Endothelial cell of umbilical vein (primary cell): Measurements from ENCODE around the gene PNPLA2. TPM values are rescaled to one million over a fixed set of nuclear protein-coding genes. Genes with fewer than 3 reads are reported as not detected.

Experiments
- BruUV-seq: library from RNA; stranded (reverse); fragments of 400-500 nt; replicated peaks from 2 replicates; lab custom pipeline; 2021; lab: Mats Ljungman, UMichigan
- CTCF ChIA-PET: fragments of 300-600, 350-600 bp; sonication (Branson Sonifier 250); formaldehyde crosslinking; loops from one replicate; lab custom pipeline; 2021; ENCODE audit warnings: antibody characterized with exemption, inconsistent platforms; lab: Charles Lee
- POLR2A ChIA-PET: fragments of 300-600, 350-600 bp; sonication (Branson Sonifier 250); formaldehyde crosslinking; loops from one replicate; lab custom pipeline; 2021; ENCODE audit warnings: antibody characterized with exemption, inconsistent platforms; lab: Charles Lee
- DNase-seq: peaks from one replicate; pipeline ENCODE4 v3.0.0-alpha.2; 2011; ENCODE audit warnings: low read depth, low spot score
- FAIRE-seq: peaks from 2 replicates; lab custom pipeline; 2011; peaks lifted over from hg19 to GRCh38; lab: Jason Lieb, UNC
- H2AFZ ChIP-seq: 2 replicates; pipeline ENCODE4 v1.6.0; 2012; ENCODE audit warnings: low read depth, low read length, control low read depth, inconsistent platforms
- H3K27ac ChIP-seq: 2 replicates; pipeline ENCODE4 v1.5.1; 2011; ENCODE audit warnings: low read depth, mild to moderate bottlenecking, control low read depth, low read length, moderate library complexity; ENCODE audit not compliant: insufficient read depth
- H3K27me3 ChIP-seq, 2 experiments: 2 replicates each; pipeline versions ENCODE4 v1.6.0 to v1.6.1; 2011; ENCODE audit warnings: low read length in 2 of 2, mixed read lengths in 1 of 2; ENCODE audit not compliant: control insufficient read depth in 2 of 2, insufficient read depth in 2 of 2
- H3K36me3 ChIP-seq, 2 experiments: 2 replicates in 1 of 2; 3 replicates in 1 of 2; pipeline ENCODE4 v1.5.1; 2011; ENCODE audit warnings: low read length in 2 of 2, mild to moderate bottlenecking in 1 of 2, moderate library complexity in 1 of 2; ENCODE audit not compliant: control insufficient read depth in 2 of 2, insufficient read depth in 2 of 2; ENCODE audit errors: extremely low read depth in 1 of 2
- H3K4me1 ChIP-seq: 3 replicates; pipeline ENCODE4 v1.5.1; 2011; ENCODE audit warnings: mild to moderate bottlenecking, low read length; ENCODE audit not compliant: control insufficient read depth, insufficient read depth; ENCODE audit errors: extremely low read depth
- H3K4me2 ChIP-seq: 2 replicates; pipeline ENCODE4 v1.6.1; 2011; ENCODE audit warnings: low read length, control low read depth, mixed read lengths; ENCODE audit not compliant: insufficient read depth
- H3K4me3 ChIP-seq, 3 experiments: fragments of 200-600 bp in 1 of 3; sonication (generic), shearing (Covaris generic) in 1 of 3; replicated peaks in 1 of 3; 2 replicates each; pipeline ENCODE4 v1.5.1; 2011 to 2016; ENCODE audit warnings: control low read depth in 3 of 3, low read length in 3 of 3, mild to moderate bottlenecking in 2 of 3, inconsistent platforms in 1 of 3, low read depth in 1 of 3, moderate library complexity in 1 of 3; ENCODE audit not compliant: insufficient read depth in 1 of 3
- H3K79me2 ChIP-seq: 2 replicates; pipeline ENCODE4 v1.6.0; 2012; ENCODE audit warnings: low read length, inconsistent platforms; ENCODE audit not compliant: control insufficient read depth, insufficient read depth
- H3K9ac ChIP-seq: replicated peaks from 2 replicates; pipeline ENCODE3; 2011; ENCODE audit warnings: low read length, control low read depth; ENCODE audit not compliant: insufficient read depth; ENCODE audit errors: extremely low read depth
- H3K9me1 ChIP-seq: replicated peaks from 3 replicates; pipeline ENCODE4 v1.6.0; 2011; ENCODE audit warnings: mild to moderate bottlenecking, low read length; ENCODE audit not compliant: control insufficient read depth, insufficient read depth; ENCODE audit errors: extremely low read depth
- H3K9me3 ChIP-seq: replicated peaks from 2 replicates; pipeline ENCODE4 v1.5.1; 2012; ENCODE audit warnings: low read length, inconsistent platforms; ENCODE audit not compliant: control insufficient read depth, insufficient read depth
- H4K20me1 ChIP-seq: replicated peaks from 2 replicates; pipeline ENCODE3; 2011; ENCODE audit warnings: mild to moderate bottlenecking, low read length; ENCODE audit not compliant: control insufficient read depth, insufficient read depth; ENCODE audit errors: extremely low read depth
- FOS ChIP-seq: IDR thresholded peaks from 2 replicates; pipeline ENCODE4 v1.6.1; 2011; ENCODE audit warnings: mild to moderate bottlenecking, low read length, moderate library complexity, borderline replicate concordance; ENCODE audit not compliant: insufficient read depth
- GATA2 ChIP-seq: IDR thresholded peaks from 2 replicates; pipeline ENCODE4 v1.7.0; 2011; ENCODE audit warnings: low read depth, mild to moderate bottlenecking, moderate library complexity, mixed read lengths, low read length; ENCODE audit not compliant: insufficient read length, insufficient read depth
- MYC ChIP-seq: IDR thresholded peaks from one replicate; pipeline ENCODE4 v1.6.1; 2011; ENCODE audit warnings: mild to moderate bottlenecking, low read depth, low read length
- POLR2AphosphoS5 ChIP-seq: IDR thresholded peaks from 2 replicates; pipeline ENCODE4 v1.6.1; 2012; ENCODE audit warnings: low read depth, mild to moderate bottlenecking, control low read depth, low read length, moderate library complexity; ENCODE audit not compliant: insufficient read depth
- dilution Hi-C: fragments of 300-500 bp; cut with MboI; formaldehyde crosslinking; loops from one replicate; pipeline ENCODE4 v1.15.0; 2019; ENCODE audit warnings: low sequenced_read_pairs; ENCODE audit not compliant: extremely low pct_ligation_motif_present
- intact Hi-C: fragments of 100-400 bp; cut with micrococcal nuclease; formaldehyde crosslinking; loops from one replicate; pipeline ENCODE4 v1.10.0; 2022
- polyA plus RNA-seq, 4 experiments: library from polyadenylated mRNA; depleted of rRNA in 3 of 4; stranded (reverse) in 3 of 4; unstranded in 1 of 4; fragments of >200 nt; gene quantifications; 2 replicates each; pipeline versions ENCODE4 v1.2.1 to v1.2.3, GENCODE V29; 2011 to 2012; ENCODE audit warnings: missing spikeins in 1 of 4
- total RNA-seq: library from RNA; stranded (reverse); gene quantifications from 2 replicates; pipeline ENCODE4 v1.2.3, GENCODE V29; 2021

The PNPLA2 gene
- total and polyA plus RNA-seq, 2 donors (not counting 3 experiments of a cell fraction or from before 2014, with no cell fraction given): 73.1 to 75.6 TPM

GRCh38 chr11:788953-789940 lies 29.5 kb upstream of the PNPLA2 start:
- H3K4me3 ChIP-seq: no peak overlapping the region
- no peak overlapping the region for H3K27ac ChIP-seq
- DNase-seq: no peak
- no peaks in the 10 kb centered on the region for H4K20me1 ChIP-seq
- FAIRE-seq: no peak
- H3K79me2 ChIP-seq: no peaks in the 10 kb centered on the region
- H3K9me3 ChIP-seq: no peaks in the 10 kb centered on the region
- H3K27me3 ChIP-seq: no peaks in the 10 kb centered on the region
- H3K4me2 ChIP-seq: no peak overlapping the region
- no peak overlapping the region for H3K9ac ChIP-seq
- intact Hi-C loops: no loop called here
- ChIA-PET CTCF (interaction anchor here (1.0 to 1.5 kb wide), 2 partner anchors 13 to 61 kb away, joined by 4 read pairs; partner anchors contain the start of gene GATD1), POLR2A (no interaction called here)
- no peaks in the 10 kb centered on the region for H3K4me1 ChIP-seq
- H2AFZ ChIP-seq: no peak overlapping the region
- TF ChIP-seq GATA2 (no peak), FOS (no peak)
- dilution Hi-C loops: no loop called here
- H3K36me3 ChIP-seq: no peaks in the 10 kb centered on the region
- no TSS peak for BruUV-seq
- no peaks in the 10 kb centered on the region for H3K9me1 ChIP-seq

- intact Hi-C loops: no loop called here
- Histone ChIP-seq H3K27me3 (no peaks in the 10 kb centered on the region), H3K4me2 (no peak within 1 kb of the TSS), H3K9ac (no peak within 1 kb of the TSS), H4K20me1 (no peaks in the 10 kb centered on the region), H3K4me3 (no peak within 1 kb of the TSS), H3K79me2 (no peaks in the 10 kb centered on the region), H3K27ac (no peak within 1 kb of the TSS), H3K4me1 (no peaks in the 10 kb centered on the region), H3K36me3 (no peaks in the 10 kb centered on the region), H2AFZ (no peak within 1 kb of the TSS), H3K9me3 (no peaks in the 10 kb centered on the region), H3K9me1 (no peaks in the 10 kb centered on the region)
- BruUV-seq: no TSS peak
- dilution Hi-C loops: no loop called here
- POLR2A ChIA-PET: interaction anchor here (0.6 kb wide), 1 partner anchor 29 kb away, joined by 3 read pairs; the partner anchor contains the start of gene PNPLA2
- TF ChIP-seq MYC (no peak), POLR2AphosphoS5 (peak; percentile 46)
- CTCF ChIA-PET: interaction anchor here (1.0 to 1.5 kb wide), 2 partner anchors 13 to 62 kb away, joined by 4 read pairs; partner anchors contain the start of gene GATD1
- DNase-seq: no peak
- peak; percentile 61 for FAIRE-seq
Observed at GRCh38 chr11:789943-790342, 28.8 kb upstream of the PNPLA2 start, which contains the start of gene CEND1. Gene CEND1 (minus strand): TSS chr11:790090. CDS start chr11:788576, 1,514 bp downstream.
